GM21825 (cell line): ENCODE results near the gene POLR2I.
A peak's percentile ranks its signal among the peaks of the same experiment; 100 is the strongest.
"Not testable (repeated sequence)": the region's sequence is repeated elsewhere in the genome, so short reads cannot be mapped to it uniquely, and the experiment has no call there.

Source experiments
- ATAC-seq: cut with Tn5 transposase; IDR thresholded peaks from one replicate; pipeline ENCODE4 v1.9.1; 2021; ENCODE audit warnings: mild to moderate bottlenecking, moderate library complexity; ENCODE audit not compliant: unreplicated experiment

The POLR2I gene

GRCh38 chr19:36134867-36135266, 20.2 kb upstream of the POLR2I start:
- not testable (repeated sequence) for ATAC-seq

GRCh38 chr19:36131221-36131620, 16.5 kb upstream of the POLR2I start:
- ATAC-seq, result not testable (repeated sequence)

- ATAC-seq, result no peak
Measured at GRCh38 chr19:36128392-36128736, 13.7 kb upstream of the POLR2I start.

- no peak for ATAC-seq
Measured at GRCh38 chr19:36125557-36125956, 10.9 kb upstream of the POLR2I start.

GRCh38 chr19:36121486-36122124, 6.9 kb upstream of the POLR2I start:
- no peak for ATAC-seq

- no peak for ATAC-seq
Measured at GRCh38 chr19:36120984-36121358, 6.3 kb upstream of the POLR2I start.

GRCh38 chr19:36120092-36120983, 5.7 kb upstream of the POLR2I start:
- ATAC-seq, result no peak

GRCh38 chr19:36116344-36116637, 1.6 kb upstream of the POLR2I start:
- ATAC-seq, result no peak

GRCh38 chr19:36115453-36116343, 1.0 kb upstream of the POLR2I start, which contains the start of gene TBCB:
TSS of gene TBCB (plus strand) at chr19:36115468. CDS start at chr19:36115561, 93 bp downstream.
- peak; percentile 25 for ATAC-seq

- ATAC-seq, result peak; percentile 2
Measured at GRCh38 chr19:36113894-36114720, 568 bp downstream of the POLR2I start.

GRCh38 chr19:36113425-36113824, 1.2 kb downstream of the POLR2I start:
- ATAC-seq, result no peak

GRCh38 chr19:36112678-36113077, 2.0 kb downstream of the POLR2I start:
- ATAC-seq, result no peak

- no peak for ATAC-seq
Measured at GRCh38 chr19:36111200-36111539, 3.5 kb downstream of the POLR2I start.

GRCh38 chr19:36110487-36111199, 4.0 kb downstream of the POLR2I start, which contains the start of gene OVOL3:
TSS of gene OVOL3 (plus strand) at chr19:36111143. CDS start at chr19:36111203, 60 bp downstream.
- ATAC-seq, result no peak

- ATAC-seq, result no peak
Measured at GRCh38 chr19:36108684-36109083, 6.0 kb downstream of the POLR2I start.

GRCh38 chr19:36106991-36107390, 7.7 kb downstream of the POLR2I start:
- ATAC-seq, result no peak

GRCh38 chr19:36106441-36106840, 8.2 kb downstream of the POLR2I start:
- no peak for ATAC-seq

GRCh38 chr19:36103842-36104552, 10.7 kb downstream of the POLR2I start:
- ATAC-seq, result no peak

GRCh38 chr19:36103040-36103626, 11.5 kb downstream of the POLR2I start:
- no peak for ATAC-seq
